HEK293 (cell line): ENCODE data around the gene PIGQ.
A peak's percentile ranks its signal among the peaks of the same experiment; 100 is the strongest.

Source experiments
- CTCF ChIA-PET: fragments of 350-600 bp; formaldehyde crosslinking; extraction: SDS; loops from one replicate; lab custom pipeline; 2021; ENCODE audit warnings: antibody characterized with exemption; lab: Yijun Ruan, JAX
- POLR2A ChIA-PET: fragments of 300-600 bp; formaldehyde crosslinking; extraction: SDS; loops from one replicate; lab custom pipeline; 2020; ENCODE audit warnings: antibody characterized with exemption, inconsistent platforms; lab: Yijun Ruan, JAX
- H3K27ac ChIP-seq: fragments of 200-500 bp; sonication (Bioruptor generic); 2 replicates; pipeline ENCODE4 v1.5.1; 2014; ENCODE audit warnings: low read depth, low read length, control low read depth, inconsistent platforms; ENCODE audit errors: extremely low read depth
- H3K36me3 ChIP-seq, 2 experiments: fragments of 200-500 bp in 1 of 2; sonication (Bioruptor generic) in 1 of 2; 1 replicate in 1 of 2; 2 replicates in 1 of 2; pipeline ENCODE4 v1.5.1; 2014 to 2017; ENCODE audit warnings: inconsistent platforms in 2 of 2, low read length in 2 of 2; ENCODE audit not compliant: control insufficient read depth in 2 of 2, insufficient read depth in 1 of 2
- H3K4me1 ChIP-seq: fragments of 200-500 bp; sonication (Bioruptor generic); 2 replicates; pipeline ENCODE4 v1.5.1; 2014; ENCODE audit warnings: mild to moderate bottlenecking, low read length, inconsistent platforms; ENCODE audit not compliant: control insufficient read depth, insufficient read depth
- H3K4me3 ChIP-seq: 2 replicates; pipeline ENCODE4 v1.5.1; 2011; ENCODE audit warnings: low read depth, mild to moderate bottlenecking, control low read depth, low read length, moderate library complexity
- H3K9me3 ChIP-seq: fragments of 200-500 bp; sonication (Bioruptor generic); 2 replicates; pipeline ENCODE4 v1.5.1; 2014; ENCODE audit warnings: low read depth, low read length, inconsistent platforms; ENCODE audit not compliant: control insufficient read depth, insufficient read depth
- BCL11B ChIP-seq: fragments of 450-650 bp; formaldehyde crosslinking; IDR thresholded peaks from 2 replicates; pipeline ENCODE4 v1.5.1; 2016; ENCODE audit warnings: low read depth, missing biosample characterization, missing genetic modification characterization
- GLI2 ChIP-seq: fragments of 450-650 bp; formaldehyde crosslinking; IDR thresholded peaks from 2 replicates; pipeline ENCODE4; 2017; ENCODE audit warnings: missing biosample characterization, missing genetic modification characterization, low read depth, borderline replicate concordance
- GLI4 ChIP-seq: fragments of 450-650 bp; formaldehyde crosslinking; IDR thresholded peaks from 2 replicates; pipeline ENCODE4 v1.5.1; 2016; ENCODE audit warnings: missing biosample characterization, missing genetic modification characterization
- KLF8 ChIP-seq: fragments of 450-650 bp; formaldehyde crosslinking; IDR thresholded peaks from 2 replicates; pipeline ENCODE4 v1.5.1; 2016; ENCODE audit warnings: missing biosample characterization, missing genetic modification characterization
- OSR2 ChIP-seq: fragments of 450-650 bp; formaldehyde crosslinking; IDR thresholded peaks from 2 replicates; pipeline ENCODE4 v1.5.1; 2016; ENCODE audit warnings: missing biosample characterization, missing genetic modification characterization
- SP2 ChIP-seq: fragments of 450-650 bp; formaldehyde crosslinking; IDR thresholded peaks from 2 replicates; pipeline ENCODE4 v1.5.1; 2016; ENCODE audit warnings: missing biosample characterization, missing genetic modification characterization
- SP7 ChIP-seq: fragments of 450-650 bp; formaldehyde crosslinking; IDR thresholded peaks from 2 replicates; pipeline ENCODE4 v1.5.1; 2016; ENCODE audit warnings: missing biosample characterization, missing genetic modification characterization
- YY1 ChIP-seq: fragments of 450-650 bp; formaldehyde crosslinking; IDR thresholded peaks from 2 replicates; pipeline ENCODE4 v1.5.1; 2018; ENCODE audit warnings: missing biosample characterization, missing genetic modification characterization
- ZFHX2 ChIP-seq: fragments of 450-650 bp; formaldehyde crosslinking; conservative IDR thresholded peaks from 2 replicates; pipeline ENCODE4 v1.5.1; 2016; ENCODE audit warnings: missing biosample characterization, missing genetic modification characterization
- ZFP37 ChIP-seq: fragments of 450-650 bp; formaldehyde crosslinking; IDR thresholded peaks from 2 replicates; pipeline ENCODE4 v1.5.1; 2016; ENCODE audit warnings: missing biosample characterization, missing genetic modification characterization
- ZFP41 ChIP-seq: fragments of 450-650 bp; formaldehyde crosslinking; IDR thresholded peaks from 2 replicates; pipeline ENCODE4 v1.5.1; 2016; ENCODE audit warnings: missing biosample characterization, missing genetic modification characterization, borderline replicate concordance
- ZIC2 ChIP-seq: fragments of 450-650 bp; formaldehyde crosslinking; IDR thresholded peaks from 2 replicates; pipeline ENCODE4 v1.5.1; 2016; ENCODE audit warnings: missing biosample characterization, missing genetic modification characterization
- ZNF146 ChIP-seq: fragments of 450-650 bp; formaldehyde crosslinking; IDR thresholded peaks from 2 replicates; pipeline ENCODE4 v1.5.1; 2016; ENCODE audit warnings: missing biosample characterization, missing genetic modification characterization
- ZNF19 ChIP-seq: fragments of 450-650 bp; formaldehyde crosslinking; IDR thresholded peaks from 2 replicates; pipeline ENCODE4; 2016; ENCODE audit warnings: missing biosample characterization, missing genetic modification characterization, low read depth
- ZNF335 ChIP-seq: fragments of 450-650 bp; formaldehyde crosslinking; conservative IDR thresholded peaks from 2 replicates; pipeline ENCODE4 v1.5.1; 2016; ENCODE audit warnings: missing biosample characterization, missing genetic modification characterization
- ZNF48 ChIP-seq: fragments of 450-650 bp; formaldehyde crosslinking; IDR thresholded peaks from 2 replicates; pipeline ENCODE4 v1.5.1; 2016; ENCODE audit warnings: missing biosample characterization, missing genetic modification characterization
- ZNF514 ChIP-seq: fragments of 450-650 bp; formaldehyde crosslinking; IDR thresholded peaks from 2 replicates; pipeline ENCODE4 v1.5.1; 2016; ENCODE audit warnings: missing biosample characterization, missing genetic modification characterization
- ZNF548 ChIP-seq: fragments of 450-650 bp; formaldehyde crosslinking; IDR thresholded peaks from 2 replicates; pipeline ENCODE4 v1.5.1; 2016; ENCODE audit warnings: missing biosample characterization, missing genetic modification characterization
- ZNF624 ChIP-seq: fragments of 450-650 bp; formaldehyde crosslinking; IDR thresholded peaks from 2 replicates; pipeline ENCODE4 v1.5.1; 2017; ENCODE audit warnings: missing biosample characterization, missing genetic modification characterization
- ZNF768 ChIP-seq: fragments of 450-650 bp; formaldehyde crosslinking; IDR thresholded peaks from 2 replicates; pipeline ENCODE4 v1.5.1; 2018; ENCODE audit warnings: missing biosample characterization, mild to moderate bottlenecking, missing genetic modification characterization
- TF ChIP-seq, protein P1 (sequence below): fragments of 450-650 bp; formaldehyde crosslinking; IDR thresholded peaks from 2 replicates; pipeline ENCODE4 v1.5.1; 2016; ENCODE audit warnings: missing biosample characterization, missing genetic modification characterization
- TF ChIP-seq, protein P2 (sequence below): fragments of 450-650 bp; formaldehyde crosslinking; conservative IDR thresholded peaks from 2 replicates; pipeline ENCODE4 v1.5.1; 2016; ENCODE audit warnings: low read depth, missing biosample characterization, missing genetic modification characterization
- TF ChIP-seq, protein P3 (sequence below): fragments of 450-650 bp; formaldehyde crosslinking; IDR thresholded peaks from 2 replicates; pipeline ENCODE4 v1.5.1; 2016; ENCODE audit warnings: missing biosample characterization, missing genetic modification characterization

Gene PIGQ

DNA sequence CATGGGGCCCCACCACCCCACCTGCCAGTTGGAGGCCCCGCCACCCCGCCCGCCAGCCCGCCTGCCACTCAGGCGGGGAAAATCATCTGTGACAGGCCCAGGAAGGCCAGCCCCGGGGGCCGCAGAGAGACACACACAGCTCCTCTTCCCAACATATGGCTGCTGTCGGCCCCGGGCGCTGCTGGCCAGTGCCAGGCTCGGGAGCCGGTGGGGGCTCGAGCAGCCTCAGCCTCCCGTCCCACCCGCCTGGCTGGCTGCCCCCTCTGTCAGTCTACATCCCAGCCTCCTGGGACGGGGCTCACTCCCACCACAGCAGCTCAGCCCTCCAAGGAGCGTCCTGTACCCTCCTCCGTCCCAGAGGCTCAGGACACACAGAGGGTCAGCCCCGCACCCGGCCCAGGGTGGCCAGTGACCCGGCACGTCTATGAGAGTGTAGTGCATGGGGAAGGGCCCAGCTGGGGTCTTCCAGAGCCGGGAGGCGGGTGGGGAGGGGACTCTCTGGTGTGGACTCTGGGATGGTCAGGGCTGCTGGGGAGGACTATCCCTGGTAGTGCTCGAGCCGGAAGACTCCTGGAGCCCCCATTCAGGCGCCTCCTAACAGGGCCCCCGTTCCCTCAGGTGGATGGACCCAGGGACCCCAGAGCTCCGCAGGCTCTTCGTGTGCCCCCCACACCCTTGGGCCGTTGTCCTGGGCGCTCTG is 13.1 kb upstream of the PIGQ start:
- no peak overlapping the region for H3K27ac ChIP-seq

DNA sequence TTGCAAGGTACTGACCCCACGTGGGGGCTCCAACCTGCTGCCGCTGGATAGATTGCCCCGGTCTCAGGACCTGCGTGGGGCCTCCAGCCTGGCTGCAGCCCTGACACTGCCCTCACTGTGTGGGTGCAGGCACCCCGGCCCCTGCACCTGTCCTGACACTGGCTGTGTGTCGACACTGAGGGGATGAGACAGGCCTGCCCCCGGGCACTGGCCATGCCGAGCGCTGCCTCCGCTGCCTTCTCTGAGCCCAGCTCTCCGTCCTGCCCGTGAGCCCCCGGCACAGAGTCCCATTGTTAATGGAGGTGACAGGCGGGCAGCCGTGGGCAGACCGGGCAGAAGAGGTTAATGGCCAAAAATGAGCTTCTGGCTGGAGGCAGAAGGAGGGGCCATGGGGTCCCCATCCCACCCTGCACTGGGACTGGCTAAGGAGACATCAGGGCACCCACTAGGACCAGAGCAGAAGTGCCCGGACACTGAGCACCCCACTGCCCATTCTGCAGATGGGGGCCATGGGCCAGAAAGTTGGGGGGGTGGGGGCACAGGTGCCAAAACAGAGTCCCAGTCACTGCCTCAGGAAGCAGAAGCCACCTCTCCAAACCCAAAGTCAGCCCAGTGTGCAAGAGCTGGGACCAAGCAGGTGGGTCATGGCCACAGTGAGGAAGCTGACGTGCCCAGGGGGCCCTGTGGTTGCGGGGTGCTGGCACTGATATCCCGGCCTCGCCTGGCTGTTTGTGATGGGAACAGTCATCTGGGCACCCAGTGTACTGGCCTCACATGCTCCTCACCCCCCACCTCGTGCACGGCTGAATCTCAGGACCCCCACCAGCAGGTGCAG is 12.1 kb upstream of the PIGQ start:
- H3K4me1 ChIP-seq = no peaks in the 10 kb centered on the region; the same call in 1 of the 2 replicates
- peaks cover 0 to 2% of the 10 kb centered on the region in 2 experiments; a peak in 1 of 3 replicates for H3K36me3 ChIP-seq
- TF ChIP-seq GLI2 = no peak
- TF ChIP-seq ZFP41 (tag by site-specific recombination) = no peak
- no peak for TF ChIP-seq ZNF19 (tag by site-specific recombination)
- peak; percentile 9; the same call in 1 of the 2 replicates for TF ChIP-seq BCL11B
- peak; percentile 80 for TF ChIP-seq ZIC2 (tag by site-specific recombination)
- TF ChIP-seq, protein P1, sequence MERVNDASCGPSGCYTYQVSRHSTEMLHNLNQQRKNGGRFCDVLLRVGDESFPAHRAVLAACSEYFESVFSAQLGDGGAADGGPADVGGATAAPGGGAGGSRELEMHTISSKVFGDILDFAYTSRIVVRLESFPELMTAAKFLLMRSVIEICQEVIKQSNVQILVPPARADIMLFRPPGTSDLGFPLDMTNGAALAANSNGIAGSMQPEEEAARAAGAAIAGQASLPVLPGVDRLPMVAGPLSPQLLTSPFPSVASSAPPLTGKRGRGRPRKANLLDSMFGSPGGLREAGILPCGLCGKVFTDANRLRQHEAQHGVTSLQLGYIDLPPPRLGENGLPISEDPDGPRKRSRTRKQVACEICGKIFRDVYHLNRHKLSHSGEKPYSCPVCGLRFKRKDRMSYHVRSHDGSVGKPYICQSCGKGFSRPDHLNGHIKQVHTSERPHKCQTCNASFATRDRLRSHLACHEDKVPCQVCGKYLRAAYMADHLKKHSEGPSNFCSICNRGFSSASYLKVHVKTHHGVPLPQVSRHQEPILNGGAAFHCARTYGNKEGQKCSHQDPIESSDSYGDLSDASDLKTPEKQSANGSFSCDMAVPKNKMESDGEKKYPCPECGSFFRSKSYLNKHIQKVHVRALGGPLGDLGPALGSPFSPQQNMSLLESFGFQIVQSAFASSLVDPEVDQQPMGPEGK (tag by site-specific recombination) = 0 out of 2 replicates have a peak, but pooled peaks have one; percentile 25
- TF ChIP-seq, protein P2, sequence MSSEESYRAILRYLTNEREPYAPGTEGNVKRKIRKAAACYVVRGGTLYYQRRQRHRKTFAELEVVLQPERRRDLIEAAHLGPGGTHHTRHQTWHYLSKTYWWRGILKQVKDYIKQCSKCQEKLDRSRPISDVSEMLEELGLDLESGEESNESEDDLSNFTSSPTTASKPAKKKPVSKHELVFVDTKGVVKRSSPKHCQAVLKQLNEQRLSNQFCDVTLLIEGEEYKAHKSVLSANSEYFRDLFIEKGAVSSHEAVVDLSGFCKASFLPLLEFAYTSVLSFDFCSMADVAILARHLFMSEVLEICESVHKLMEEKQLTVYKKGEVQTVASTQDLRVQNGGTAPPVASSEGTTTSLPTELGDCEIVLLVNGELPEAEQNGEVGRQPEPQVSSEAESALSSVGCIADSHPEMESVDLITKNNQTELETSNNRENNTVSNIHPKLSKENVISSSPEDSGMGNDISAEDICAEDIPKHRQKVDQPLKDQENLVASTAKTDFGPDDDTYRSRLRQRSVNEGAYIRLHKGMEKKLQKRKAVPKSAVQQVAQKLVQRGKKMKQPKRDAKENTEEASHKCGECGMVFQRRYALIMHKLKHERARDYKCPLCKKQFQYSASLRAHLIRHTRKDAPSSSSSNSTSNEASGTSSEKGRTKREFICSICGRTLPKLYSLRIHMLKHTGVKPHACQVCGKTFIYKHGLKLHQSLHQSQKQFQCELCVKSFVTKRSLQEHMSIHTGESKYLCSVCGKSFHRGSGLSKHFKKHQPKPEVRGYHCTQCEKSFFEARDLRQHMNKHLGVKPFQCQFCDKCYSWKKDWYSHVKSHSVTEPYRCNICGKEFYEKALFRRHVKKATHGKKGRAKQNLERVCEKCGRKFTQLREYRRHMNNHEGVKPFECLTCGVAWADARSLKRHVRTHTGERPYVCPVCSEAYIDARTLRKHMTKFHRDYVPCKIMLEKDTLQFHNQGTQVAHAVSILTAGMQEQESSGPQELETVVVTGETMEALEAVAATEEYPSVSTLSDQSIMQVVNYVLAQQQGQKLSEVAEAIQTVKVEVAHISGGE (tag by site-specific recombination) = no peak
- H3K27ac ChIP-seq = no peak overlapping the region
- no peak overlapping the region for H3K4me3 ChIP-seq
- ChIA-PET POLR2A (interaction anchor here (1.0 kb wide), 1 partner anchor 15 kb away, joined by 3 read pairs; no protein-coding TSS in a partner anchor), CTCF (no interaction called here)
- H3K9me3 ChIP-seq = no peaks in the 10 kb centered on the region

More for the DNA sequence above, 13.1 kb upstream of the PIGQ start:
- TF ChIP-seq ZNF146 = no peak
- no peak for TF ChIP-seq ZNF548
- no peak for TF ChIP-seq YY1 (tag by site-specific recombination)
- TF ChIP-seq ZNF768 (tag by site-specific recombination) = no peak
- TF ChIP-seq ZNF48 (tag by site-specific recombination) = no peak
- TF ChIP-seq, protein P3, sequence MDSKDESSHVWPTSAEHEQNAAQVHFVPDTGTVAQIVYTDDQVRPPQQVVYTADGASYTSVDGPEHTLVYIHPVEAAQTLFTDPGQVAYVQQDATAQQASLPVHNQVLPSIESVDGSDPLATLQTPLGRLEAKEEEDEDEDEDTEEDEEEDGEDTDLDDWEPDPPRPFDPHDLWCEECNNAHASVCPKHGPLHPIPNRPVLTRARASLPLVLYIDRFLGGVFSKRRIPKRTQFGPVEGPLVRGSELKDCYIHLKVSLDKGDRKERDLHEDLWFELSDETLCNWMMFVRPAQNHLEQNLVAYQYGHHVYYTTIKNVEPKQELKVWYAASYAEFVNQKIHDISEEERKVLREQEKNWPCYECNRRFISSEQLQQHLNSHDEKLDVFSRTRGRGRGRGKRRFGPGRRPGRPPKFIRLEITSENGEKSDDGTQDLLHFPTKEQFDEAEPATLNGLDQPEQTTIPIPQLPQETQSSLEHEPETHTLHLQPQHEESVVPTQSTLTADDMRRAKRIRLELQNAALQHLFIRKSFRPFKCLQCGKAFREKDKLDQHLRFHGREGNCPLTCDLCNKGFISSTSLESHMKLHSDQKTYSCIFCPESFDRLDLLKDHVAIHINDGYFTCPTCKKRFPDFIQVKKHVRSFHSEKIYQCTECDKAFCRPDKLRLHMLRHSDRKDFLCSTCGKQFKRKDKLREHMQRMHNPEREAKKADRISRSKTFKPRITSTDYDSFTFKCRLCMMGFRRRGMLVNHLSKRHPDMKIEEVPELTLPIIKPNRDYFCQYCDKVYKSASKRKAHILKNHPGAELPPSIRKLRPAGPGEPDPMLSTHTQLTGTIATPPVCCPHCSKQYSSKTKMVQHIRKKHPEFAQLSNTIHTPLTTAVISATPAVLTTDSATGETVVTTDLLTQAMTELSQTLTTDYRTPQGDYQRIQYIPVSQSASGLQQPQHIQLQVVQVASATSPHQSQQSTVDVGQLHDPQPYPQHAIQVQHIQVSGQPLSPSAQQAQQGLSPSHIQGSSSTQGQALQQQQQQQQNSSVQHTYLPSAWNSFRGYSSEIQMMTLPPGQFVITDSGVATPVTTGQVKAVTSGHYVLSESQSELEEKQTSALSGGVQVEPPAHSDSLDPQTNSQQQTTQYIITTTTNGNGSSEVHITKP = no peak
- TF ChIP-seq ZNF335 = no peak
- no peak for TF ChIP-seq ZFP37 (tag by site-specific recombination)
- no peak for TF ChIP-seq ZNF19 (tag by site-specific recombination)
- no peak for TF ChIP-seq ZFHX2
- no peak for TF ChIP-seq KLF8 (tag by site-specific recombination)
- no peak for TF ChIP-seq GLI4 (tag by site-specific recombination)
- TF ChIP-seq ZNF514 (tag by site-specific recombination) = no peak
- no peak for TF ChIP-seq OSR2 (tag by site-specific recombination)
- TF ChIP-seq SP7 = no peak
- TF ChIP-seq SP2 (tag by site-specific recombination) = no peak
- no peak for TF ChIP-seq ZNF624 (tag by site-specific recombination)
- Histone ChIP-seq H3K36me3 (peaks cover 0 to 11% of the 10 kb centered on the region in 2 experiments; a peak in 1 of 3 replicates), H3K4me3 (no peak overlapping the region), H3K9me3 (no peaks in the 10 kb centered on the region), H3K4me1 (no peaks in the 10 kb centered on the region; the same call in 1 of the 2 replicates)
- ChIA-PET CTCF (no interaction called here), POLR2A (no interaction called here)
